Activated CD4-positive, alpha-beta memory T cell treated with anti-CD3 and anti-CD28 coated beads for 36 hours (primary cell): Measurements from ENCODE around the gene FRMD5. TPM values are rescaled to one million over a fixed set of nuclear protein-coding genes. Genes with fewer than 3 reads are reported as not detected.
"Not testable (repeated sequence)": the region's sequence is repeated elsewhere in the genome, so short reads cannot be mapped to it uniquely, and the experiment has no call there.

ENCODE experiments used
- CTCF ChIA-PET: fragments of 350-600 bp; sonication (Branson Sonifier 250); formaldehyde crosslinking; loops from one replicate; lab custom pipeline; 2021; ENCODE audit warnings: antibody characterized with exemption, inconsistent platforms; lab: Charles Lee
- POLR2A ChIA-PET: fragments of 350-600 bp; sonication (Branson Sonifier 250); formaldehyde crosslinking; loops from one replicate; lab custom pipeline; 2021; ENCODE audit warnings: antibody characterized with exemption; lab: Charles Lee
- DNase-seq: peaks from one replicate; pipeline ENCODE4 v3.0.0-alpha.2; 2020
- H3K27ac Mint-ChIP-seq: one replicate; pipeline ENCODE4 v1.8.0; 2021; ENCODE audit warnings: mixed read lengths
- H3K27me3 Mint-ChIP-seq: one replicate; pipeline ENCODE4 v1.8.0; 2021; ENCODE audit warnings: mixed read lengths
- H3K36me3 Mint-ChIP-seq: one replicate; pipeline ENCODE4 v1.8.0; 2021; ENCODE audit warnings: mixed read lengths
- H3K4me1 Mint-ChIP-seq: one replicate; pipeline ENCODE4 v1.8.0; 2021; ENCODE audit warnings: low read depth, mixed read lengths
- H3K4me3 Mint-ChIP-seq: one replicate; pipeline ENCODE4 v1.8.0; 2021; ENCODE audit warnings: mild to moderate bottlenecking, mixed read lengths
- H3K9me3 Mint-ChIP-seq: one replicate; pipeline ENCODE4 v1.8.0; 2021; ENCODE audit warnings: mixed read lengths
- intact Hi-C: fragments of 100-400 bp; cut with micrococcal nuclease; formaldehyde crosslinking; loops from one replicate; pipeline ENCODE4 v1.15.1; 2023
- total RNA-seq, 2 experiments: library from RNA; stranded (reverse); gene quantifications; one replicate each; pipeline ENCODE4 v1.2.3, GENCODE V29; 2021

Gene FRMD5
- under 1 TPM; 0.24 to 0.31 TPM for total RNA-seq

DNA sequence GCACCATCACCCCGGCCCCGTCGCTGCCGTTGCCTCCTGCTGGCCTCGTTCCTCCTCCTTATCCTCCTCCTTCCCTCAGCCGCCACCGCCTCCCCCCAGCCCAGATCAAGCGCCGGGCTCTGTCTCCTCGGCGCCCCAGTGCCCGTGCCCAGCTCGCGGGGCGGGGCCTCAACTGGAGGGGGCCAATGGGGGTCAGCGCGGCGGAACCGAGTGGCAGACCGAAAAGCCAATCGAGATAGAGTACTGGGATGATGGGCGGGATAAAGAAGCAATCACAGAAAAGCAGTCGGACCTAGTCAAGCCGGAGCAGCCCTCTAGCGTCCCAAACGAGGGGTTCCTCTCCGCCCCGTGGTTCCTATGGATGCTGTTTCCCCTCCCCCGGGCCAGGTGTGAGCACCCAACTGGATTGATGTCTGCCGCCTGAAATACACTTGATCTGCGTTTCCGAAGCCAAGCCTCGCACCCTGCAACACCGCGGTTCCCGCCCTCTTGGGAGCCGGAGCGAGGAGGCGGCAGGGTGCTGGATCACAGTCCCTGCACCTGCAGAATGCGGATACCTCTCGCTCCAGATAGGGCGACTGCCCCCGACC is at the start of gene FRMD5:
Gene FRMD5 (minus strand): TSS at position 121 of the 590 bp plus-strand sequence.
- Mint-ChIP-seq H3K9me3 (no peaks in the 10 kb centered on the region), H3K4me1 (peaks cover 16% of the 10 kb centered on the region), H3K27ac (no peak within 1 kb of the TSS), H3K4me3 (peak within 1 kb of the TSS; percentile 68), H3K27me3 (peaks cover 42% of the 10 kb centered on the region), H3K36me3 (no peaks in the 10 kb centered on the region)
- intact Hi-C loops, result loop anchor here (1.0 to 2.0 kb wide), 2 partner anchors 93 to 232 kb away; partner anchors contain the start of genes CTDSPL2 and GOLM2
- POLR2A ChIA-PET, result no interaction called here
- CTCF ChIA-PET, result interaction anchor here (1.0 to 1.2 kb wide), 2 partner anchors 22 to 306 kb away, joined by 3 to 4 read pairs; no protein-coding TSS in a partner anchor
- peak; percentile 94 for DNase-seq

DNA sequence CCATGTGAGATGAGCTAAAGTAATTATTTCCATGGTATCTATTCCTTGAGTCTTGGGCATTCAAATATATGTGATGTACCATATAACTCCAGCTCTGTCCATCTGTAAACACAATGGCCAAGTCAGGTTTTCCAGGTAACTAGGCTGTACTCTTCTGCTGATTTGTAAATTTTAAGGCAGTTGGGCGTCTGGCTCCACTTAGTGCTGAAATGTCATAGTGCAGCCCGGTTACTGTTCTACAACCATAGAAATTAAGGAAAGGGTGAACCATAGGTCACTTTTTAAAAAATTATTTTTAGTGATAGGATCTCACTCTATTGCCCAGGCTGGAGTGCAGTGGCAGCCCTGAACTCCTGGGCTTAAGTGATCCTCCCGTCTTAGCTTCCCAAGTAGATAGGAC is 48.8 kb upstream of the FRMD5 start:
- POLR2A ChIA-PET, result no interaction called here
- Mint-ChIP-seq H3K4me1 (no peaks in the 10 kb centered on the region), H3K27me3 (peaks cover 3% of the 10 kb centered on the region), H3K9me3 (no peaks in the 10 kb centered on the region), H3K36me3 (no peaks in the 10 kb centered on the region), H3K4me3 (no peak overlapping the region), H3K27ac (no peak overlapping the region)
- DNase-seq, result no peak
- CTCF ChIA-PET, result no interaction called here
- intact Hi-C loops, result no loop called here

DNA sequence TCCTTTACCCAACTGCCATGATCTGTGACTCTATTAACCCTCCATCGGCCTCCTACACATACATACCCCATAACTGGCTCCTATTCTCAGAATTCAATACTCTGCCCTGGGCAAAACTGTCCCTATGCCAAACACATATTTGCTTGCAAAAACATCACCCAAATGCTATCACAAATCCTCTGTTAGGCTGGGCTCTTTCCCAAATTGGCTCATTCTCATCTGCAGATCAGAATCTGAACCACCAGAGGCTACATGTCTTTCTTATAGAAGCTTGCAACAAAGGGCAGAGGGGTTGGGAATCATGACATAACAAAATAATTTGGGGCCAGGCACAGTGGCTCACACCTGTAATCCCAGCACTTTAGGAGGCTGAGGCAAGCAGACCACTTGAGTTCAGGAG is 48.1 kb upstream of the FRMD5 start:
- CTCF ChIA-PET, result interaction anchor here (0.7 kb wide), 1 partner anchor 184 kb away, joined by 4 read pairs; the partner anchor contains the start of gene CTDSPL2
- Mint-ChIP-seq H3K27me3 (peaks cover 3% of the 10 kb centered on the region), H3K9me3 (no peaks in the 10 kb centered on the region), H3K27ac (no peak overlapping the region), H3K36me3 (no peaks in the 10 kb centered on the region), H3K4me3 (no peak overlapping the region), H3K4me1 (no peaks in the 10 kb centered on the region)
- DNase-seq, result no peak
- intact Hi-C loops, result no loop called here
- POLR2A ChIA-PET, result no interaction called here

DNA sequence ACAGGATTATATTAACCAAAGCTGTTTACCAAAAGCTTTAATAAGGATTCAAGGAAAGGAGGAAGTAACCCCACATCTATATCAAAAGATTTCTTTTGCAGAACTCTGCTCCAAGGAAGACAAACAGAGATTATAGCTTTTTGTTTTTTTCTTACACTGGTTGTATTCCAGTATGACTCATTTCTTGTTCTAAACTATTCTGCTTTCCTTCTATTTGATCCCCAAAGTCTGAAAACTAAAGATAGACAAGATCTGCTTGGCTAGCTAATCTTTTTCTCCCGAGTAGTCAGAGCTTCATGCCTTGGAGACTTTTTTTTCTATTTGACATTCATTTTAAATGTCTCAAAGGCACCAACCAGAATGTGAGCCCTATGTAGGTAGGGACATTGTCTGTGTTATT is 36.8 kb upstream of the FRMD5 start:
- POLR2A ChIA-PET, result no interaction called here
- H3K9me3 Mint-ChIP-seq, result no peaks in the 10 kb centered on the region
- H3K4me1 Mint-ChIP-seq, result no peaks in the 10 kb centered on the region
- H3K4me3 Mint-ChIP-seq, result no peak overlapping the region
- H3K27me3 Mint-ChIP-seq, result no peaks in the 10 kb centered on the region
- no peak for DNase-seq
- CTCF ChIA-PET, result interaction anchor here (1.2 kb wide), 1 partner anchor 12 kb away, joined by 3 read pairs; no protein-coding TSS in a partner anchor
- H3K27ac Mint-ChIP-seq, result no peak overlapping the region
- intact Hi-C loops, result no loop called here
- H3K36me3 Mint-ChIP-seq, result no peaks in the 10 kb centered on the region

DNA sequence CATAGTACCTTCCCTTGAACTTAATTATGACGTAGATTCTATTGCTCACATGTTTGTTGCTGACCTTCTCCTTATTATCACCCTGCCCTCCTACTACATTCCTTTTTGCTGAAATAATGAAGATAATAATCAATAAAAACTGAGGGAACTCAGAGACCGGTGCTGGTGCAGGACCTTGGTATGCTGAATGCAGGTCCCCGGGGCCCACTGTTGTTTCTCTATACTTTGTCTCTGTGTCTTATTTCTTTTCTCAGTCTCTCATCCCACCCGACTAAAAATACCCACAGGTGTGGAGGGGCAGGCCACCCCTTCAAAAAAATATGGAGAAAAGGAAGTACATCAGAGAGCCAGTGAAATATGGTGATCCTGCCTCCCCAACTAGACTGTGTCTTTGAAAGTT is 34.2 kb upstream of the FRMD5 start:
- POLR2A ChIA-PET, H3K27me3 Mint-ChIP-seq, H3K27ac Mint-ChIP-seq, DNase-seq, H3K9me3 Mint-ChIP-seq, intact Hi-C loops, H3K4me1 Mint-ChIP-seq, H3K36me3 Mint-ChIP-seq, H3K4me3 Mint-ChIP-seq: not testable (repeated sequence)
- CTCF ChIA-PET, result interaction anchor here (0.6 to 0.8 kb wide), 2 partner anchors 11 to 127 kb away, joined by 3 to 4 read pairs; no protein-coding TSS in a partner anchor

DNA sequence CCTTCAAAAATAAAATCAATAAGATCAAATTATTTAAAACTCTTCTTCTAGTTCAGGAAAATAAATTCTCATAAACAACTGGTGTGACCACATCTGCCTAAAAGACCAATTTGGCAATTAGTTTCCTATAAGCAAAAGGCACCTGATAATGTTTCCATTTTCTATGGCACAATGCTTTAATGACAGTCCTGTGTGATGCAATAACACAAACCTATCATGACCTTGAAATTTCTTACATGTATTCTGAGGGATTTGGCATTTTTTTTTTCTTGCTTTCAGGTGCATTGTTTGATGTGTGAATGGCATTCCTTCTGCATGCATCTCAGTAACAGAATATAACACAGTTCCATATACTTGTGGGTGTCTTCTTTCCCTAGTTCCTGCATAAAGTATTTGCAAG is 32.5 kb upstream of the FRMD5 start:
- intact Hi-C loops, result no loop called here
- Mint-ChIP-seq H3K27ac (no peak overlapping the region), H3K36me3 (no peaks in the 10 kb centered on the region), H3K4me3 (no peak overlapping the region), H3K27me3 (peaks cover 3% of the 10 kb centered on the region), H3K9me3 (peaks cover 2% of the 10 kb centered on the region), H3K4me1 (no peaks in the 10 kb centered on the region)
- ChIA-PET CTCF (no interaction called here), POLR2A (no interaction called here)
- no peak for DNase-seq

DNA sequence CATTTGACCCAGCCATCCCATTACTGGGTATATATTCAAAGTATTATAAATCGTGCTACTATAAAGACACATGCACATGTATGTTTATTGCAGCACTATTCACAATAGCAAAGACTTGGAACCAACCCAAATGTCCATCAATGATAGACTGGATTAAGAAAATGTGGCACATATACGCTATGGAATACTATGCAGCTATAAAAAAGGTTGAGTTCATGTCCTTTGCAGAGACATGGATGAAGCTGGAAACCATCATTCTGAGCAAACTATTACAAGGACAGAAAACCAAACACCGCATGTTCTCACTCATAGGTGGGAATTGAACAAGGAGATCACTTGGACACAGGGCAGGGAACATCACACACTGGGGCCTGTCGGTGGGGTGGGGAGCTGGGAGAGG is 31.9 kb upstream of the FRMD5 start:
- CTCF ChIA-PET, H3K9me3 Mint-ChIP-seq, DNase-seq, H3K4me1 Mint-ChIP-seq, H3K4me3 Mint-ChIP-seq, POLR2A ChIA-PET, H3K27ac Mint-ChIP-seq, H3K27me3 Mint-ChIP-seq, H3K36me3 Mint-ChIP-seq, intact Hi-C loops: not testable (repeated sequence)

DNA sequence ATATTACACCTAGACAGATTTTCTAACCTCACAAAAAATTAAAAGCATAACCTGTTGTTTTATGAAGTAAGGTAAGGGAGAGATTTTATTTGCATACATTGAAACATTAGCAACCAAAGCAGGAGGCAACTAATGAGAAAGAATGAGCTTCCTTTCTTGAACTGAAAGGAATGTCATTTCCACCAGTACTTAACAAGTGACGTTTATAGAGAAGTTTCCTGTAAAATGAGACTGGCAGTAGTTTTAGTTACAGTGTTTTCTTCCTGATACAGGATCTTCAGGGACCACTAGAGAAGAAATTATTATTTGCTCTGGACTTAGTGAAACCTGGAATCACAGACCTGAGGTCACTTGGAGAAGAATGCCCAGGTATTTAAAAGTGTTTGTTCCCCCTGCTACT is 27.4 kb upstream of the FRMD5 start:
- H3K36me3 Mint-ChIP-seq, result no peaks in the 10 kb centered on the region
- CTCF ChIA-PET, result interaction anchor here (0.7 to 1.3 kb wide), 3 partner anchors 172 to 1526 kb away, joined by 3 read pairs; no protein-coding TSS in a partner anchor
- POLR2A ChIA-PET, result no interaction called here
- DNase-seq, result no peak
- no peak overlapping the region for H3K4me3 Mint-ChIP-seq
- peaks cover 3% of the 10 kb centered on the region for H3K4me1 Mint-ChIP-seq
- H3K27me3 Mint-ChIP-seq, result peaks cover 16% of the 10 kb centered on the region
- peaks cover 2% of the 10 kb centered on the region for H3K9me3 Mint-ChIP-seq
- intact Hi-C loops, result no loop called here
- H3K27ac Mint-ChIP-seq, result no peak overlapping the region

DNA sequence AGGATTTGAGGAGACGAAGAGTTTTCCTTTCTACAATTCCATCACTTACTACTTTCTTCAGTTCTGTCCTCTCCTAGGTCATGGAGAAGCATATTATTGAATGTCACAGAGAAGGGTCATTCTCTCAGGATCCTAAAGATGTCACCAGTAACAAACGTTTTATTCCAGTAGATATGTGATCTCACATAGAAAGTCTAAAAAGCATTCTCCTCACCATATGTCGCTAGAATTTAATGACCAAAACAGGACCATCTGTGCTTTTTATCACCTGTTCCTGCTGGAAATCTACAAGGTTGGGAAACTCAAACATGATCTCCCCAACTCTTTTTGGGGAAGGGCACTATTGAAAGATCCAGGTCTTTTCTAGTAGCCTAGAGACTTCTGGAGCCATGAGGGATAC is 24.0 kb upstream of the FRMD5 start:
- DNase-seq, result no peak
- H3K4me3 Mint-ChIP-seq, result no peak overlapping the region
- no peaks in the 10 kb centered on the region for H3K36me3 Mint-ChIP-seq
- CTCF ChIA-PET, result interaction anchor here (0.6 to 3.4 kb wide), 6 partner anchors 9 to 282 kb away, joined by 3 to 15 read pairs (median 4); no protein-coding TSS in a partner anchor
- H3K4me1 Mint-ChIP-seq, result peaks cover 3% of the 10 kb centered on the region
- no peak overlapping the region for H3K27ac Mint-ChIP-seq
- peaks cover 23% of the 10 kb centered on the region for H3K27me3 Mint-ChIP-seq
- POLR2A ChIA-PET, result interaction anchor here (0.7 kb wide), 1 partner anchor 1373 kb away, joined by 3 read pairs; no protein-coding TSS in a partner anchor
- no peaks in the 10 kb centered on the region for H3K9me3 Mint-ChIP-seq
- intact Hi-C loops, result loop anchor here (1.0 kb wide), 2 partner anchors 281 to 316 kb away; no protein-coding TSS in a partner anchor

DNA sequence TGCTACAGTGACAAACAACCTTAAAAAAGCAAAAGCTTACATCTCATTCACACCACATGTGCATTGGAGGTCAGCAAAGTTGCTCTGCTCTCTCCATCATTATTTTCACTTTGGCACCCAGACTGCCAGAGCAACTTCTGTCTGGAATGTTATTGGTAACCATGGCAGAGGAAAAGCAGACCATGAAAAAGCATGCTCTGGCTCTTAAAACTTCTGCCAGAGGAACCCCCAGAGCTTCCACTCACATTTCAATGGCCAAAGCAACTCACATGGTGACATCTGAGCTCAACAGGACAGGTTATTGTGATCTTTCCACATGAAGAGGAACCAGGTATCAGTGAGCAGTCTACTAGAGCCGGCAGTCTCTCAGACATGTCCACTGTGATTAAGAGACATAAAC is 21.9 kb upstream of the FRMD5 start:
- no peak overlapping the region for H3K27ac Mint-ChIP-seq
- ChIA-PET CTCF (interaction anchor here (0.6 to 1.0 kb wide), 3 partner anchors 22 to 198 kb away, joined by 3 to 4 read pairs (median 3); partner anchors contain the start of gene FRMD5), POLR2A (no interaction called here)
- peaks cover 21% of the 10 kb centered on the region for H3K27me3 Mint-ChIP-seq
- intact Hi-C loops, result no loop called here
- peaks cover 3% of the 10 kb centered on the region for H3K4me1 Mint-ChIP-seq
- no peaks in the 10 kb centered on the region for H3K9me3 Mint-ChIP-seq
- no peak for DNase-seq
- H3K4me3 Mint-ChIP-seq, result no peak overlapping the region
- H3K36me3 Mint-ChIP-seq, result no peaks in the 10 kb centered on the region

DNA sequence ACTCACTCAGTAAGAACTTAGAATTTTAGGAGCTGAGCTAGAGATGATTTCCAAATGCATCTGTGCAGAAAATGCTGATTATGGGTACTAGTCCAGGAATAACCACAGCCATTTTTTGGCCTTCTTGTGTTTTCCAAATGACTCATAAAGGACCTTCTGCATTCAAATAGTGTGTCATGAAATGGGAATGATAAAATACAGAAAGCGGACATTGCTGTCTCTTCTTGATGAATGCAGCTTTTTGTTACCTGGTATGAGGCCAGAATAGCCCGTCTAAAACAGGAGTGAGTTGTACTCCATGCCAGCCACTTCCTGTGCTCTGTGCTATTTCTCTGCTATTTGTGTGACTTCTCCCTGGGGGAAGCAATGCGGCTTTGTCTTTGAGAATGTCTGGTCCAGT is 20.5 kb upstream of the FRMD5 start:
- CTCF ChIA-PET, result no interaction called here
- no peak overlapping the region for H3K4me3 Mint-ChIP-seq
- no peaks in the 10 kb centered on the region for H3K9me3 Mint-ChIP-seq
- intact Hi-C loops, result no loop called here
- H3K27ac Mint-ChIP-seq, result no peak overlapping the region
- DNase-seq, result no peak
- H3K4me1 Mint-ChIP-seq, result peaks cover 3% of the 10 kb centered on the region
- POLR2A ChIA-PET, result no interaction called here
- peaks cover 15% of the 10 kb centered on the region for H3K27me3 Mint-ChIP-seq
- H3K36me3 Mint-ChIP-seq, result no peaks in the 10 kb centered on the region

DNA sequence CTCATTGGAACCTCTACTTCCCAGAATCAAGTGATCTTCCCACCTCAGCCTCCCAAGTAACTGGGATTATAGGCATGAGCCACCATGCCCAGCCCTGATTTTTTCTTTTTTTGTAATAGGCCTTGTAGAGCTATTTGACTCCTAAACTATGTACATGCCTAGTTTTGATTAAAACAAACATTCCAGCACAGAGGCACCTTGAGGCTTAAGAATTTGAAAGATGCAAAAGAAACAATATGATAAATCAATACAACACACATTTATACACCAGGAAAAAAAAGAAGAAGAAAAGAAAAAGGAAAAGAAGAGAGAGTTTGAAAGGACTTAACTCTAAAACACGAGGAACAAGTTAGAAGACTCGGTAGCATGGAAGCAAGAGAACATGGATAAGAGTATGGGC is 13.9 kb upstream of the FRMD5 start:
- ChIA-PET POLR2A (no interaction called here), CTCF (no interaction called here)
- H3K4me1 Mint-ChIP-seq, result no peaks in the 10 kb centered on the region
- no peak overlapping the region for H3K4me3 Mint-ChIP-seq
- H3K9me3 Mint-ChIP-seq, result no peaks in the 10 kb centered on the region
- H3K27ac Mint-ChIP-seq, result no peak overlapping the region
- intact Hi-C loops, result no loop called here
- DNase-seq, result no peak
- no peaks in the 10 kb centered on the region for H3K36me3 Mint-ChIP-seq
- peaks cover 3% of the 10 kb centered on the region for H3K27me3 Mint-ChIP-seq
